B cell (primary cell): ENCODE data around the gene IGFL2. TPM values are rescaled to one million over a fixed set of nuclear protein-coding genes. Genes with fewer than 3 reads are reported as not detected.

Experiments used
- ATAC-seq: fragments of 200-7000 bp; cut with Tn5 transposase; one replicate; pipeline ENCODE4 v1.10.0; 2021; ENCODE audit warnings: low read depth, mild to moderate bottlenecking, moderate number of reproducible peaks, moderate library complexity
- CTCF ChIA-PET: fragments of 350-600 bp; sonication (Branson Sonifier 250); formaldehyde crosslinking; loops from one replicate; lab custom pipeline; 2021; ENCODE audit warnings: antibody characterized with exemption, inconsistent platforms; lab: Charles Lee
- POLR2A ChIA-PET: fragments of 350-600 bp; sonication (Branson Sonifier 250); formaldehyde crosslinking; loops from one replicate; lab custom pipeline; 2021; ENCODE audit warnings: antibody characterized with exemption; lab: Charles Lee
- DNase-seq: peaks from one replicate; pipeline ENCODE4 v3.0.0; 2013
- H2AFZ ChIP-seq: 2 replicates; pipeline ENCODE4 v1.6.1; 2012; ENCODE audit warnings: mild to moderate bottlenecking, low read depth, low read length; ENCODE audit not compliant: insufficient read depth, poor library complexity, severe bottlenecking
- H3K27ac ChIP-seq, 2 donors: 1 replicate in 1 of 2; 2 replicates in 1 of 2; pipeline ENCODE4 v1.5.1; 2012 to 2013; ENCODE audit warnings: low read length in 2 of 2, mild to moderate bottlenecking in 2 of 2, moderate library complexity in 1 of 2
- H3K27me3 ChIP-seq, 4 experiments: fragments of 200-600 bp in 1 of 4; sonication (generic) in 1 of 4; replicated peaks in 1 of 4; 1 replicate in 2 of 4; 2 replicates in 2 of 4; pipeline versions ENCODE4 v1.6.1 to v1.7.0; 2013 to 2016; ENCODE audit warnings: low read length in 3 of 4, mild to moderate bottlenecking in 2 of 4, mixed read lengths in 1 of 4, moderate library complexity in 1 of 4; ENCODE audit not compliant: insufficient read depth in 4 of 4, control insufficient read depth in 3 of 4; ENCODE audit errors: control extremely low read depth in 1 of 4
- H3K36me3 ChIP-seq, 2 experiments: replicated peaks in 1 of 2; 1 replicate in 1 of 2; 2 replicates in 1 of 2; pipeline versions ENCODE4 v1.6.1 to v1.7.1; 2013; ENCODE audit warnings: low read length in 1 of 2; ENCODE audit not compliant: insufficient read depth in 2 of 2, control insufficient read depth in 1 of 2; ENCODE audit errors: control extremely low read depth in 1 of 2, extremely low read depth in 1 of 2
- H3K4me1 ChIP-seq, 2 donors: fragments of 200-600 bp in 1 of 2; sonication (generic) in 1 of 2; 1 replicate in 1 of 2; 2 replicates in 1 of 2; pipeline versions ENCODE4 v1.5.1 to v1.6.1; 2013 to 2017; ENCODE audit warnings: low read length in 2 of 2; ENCODE audit not compliant: control insufficient read depth in 2 of 2, insufficient read depth in 2 of 2
- H3K4me2 ChIP-seq: replicated peaks from 2 replicates; pipeline ENCODE3; 2012; ENCODE audit warnings: mild to moderate bottlenecking, low read depth, low read length; ENCODE audit not compliant: poor library complexity, severe bottlenecking
- H3K4me3 ChIP-seq, 5 experiments: fragments of 200-600 bp in 1 of 5; sonication (generic) in 1 of 5; 1 replicate in 3 of 5; 2 replicates in 2 of 5; pipeline versions ENCODE4 v1.5.1 to v1.7.0; 2011 to 2016; ENCODE audit warnings: low read length in 4 of 5, mild to moderate bottlenecking in 4 of 5, low read depth in 2 of 5, control low read depth in 1 of 5, moderate library complexity in 1 of 5; ENCODE audit not compliant: insufficient read depth in 1 of 5; ENCODE audit errors: control extremely low read depth in 1 of 5, extremely low read depth in 1 of 5
- H3K79me2 ChIP-seq: fragments of 200-600 bp; sonication (generic); one replicate; pipeline ENCODE4 v1.6.0; 2016; ENCODE audit warnings: low read length; ENCODE audit not compliant: control insufficient read depth, insufficient read depth
- H3K9ac ChIP-seq: fragments of 200-600 bp; sonication (generic); 2 replicates; pipeline ENCODE4 v1.6.1; 2017; ENCODE audit warnings: mild to moderate bottlenecking, low read length, moderate library complexity
- H3K9me3 ChIP-seq, 3 donors: one replicate each; pipeline versions ENCODE4 v1.6.1 to v1.7.1; 2013; ENCODE audit warnings: low read length in 2 of 3; ENCODE audit not compliant: control insufficient read depth in 2 of 3, insufficient read depth in 1 of 3; ENCODE audit errors: control extremely low read depth in 1 of 3
- H4K20me1 ChIP-seq: 2 replicates; pipeline ENCODE4 v1.6.0; 2012; ENCODE audit warnings: mild to moderate bottlenecking, low read length; ENCODE audit not compliant: insufficient read depth, control insufficient read depth, poor library complexity, severe bottlenecking
- H3K27ac Mint-ChIP-seq: one replicate; pipeline ENCODE4 v1.8.0; 2021; ENCODE audit warnings: mixed read lengths
- H3K27me3 Mint-ChIP-seq: one replicate; pipeline ENCODE4 v1.8.0; 2021; ENCODE audit warnings: mixed read lengths
- H3K4me1 Mint-ChIP-seq: one replicate; pipeline ENCODE4 v1.8.0; 2021; ENCODE audit warnings: mixed read lengths
- H3K4me3 Mint-ChIP-seq: one replicate; pipeline ENCODE4 v1.8.0; 2021; ENCODE audit warnings: mixed read lengths
- H3K9me3 Mint-ChIP-seq: one replicate; pipeline ENCODE4 v1.8.0; 2022; ENCODE audit warnings: mixed read lengths; ENCODE audit not compliant: insufficient read depth
- CTCF ChIP-seq: fragments of 200-600 bp; IDR thresholded peaks from one replicate; pipeline ENCODE4 v1.8.0; 2022; ENCODE audit warnings: antibody characterized with exemption, mild to moderate bottlenecking
- EZH2 ChIP-seq: IDR thresholded peaks from 2 replicates; pipeline ENCODE4 v1.6.1; 2012; ENCODE audit warnings: borderline replicate concordance, low read depth, mild to moderate bottlenecking, moderate library complexity, low read length; ENCODE audit not compliant: insufficient read depth, poor library complexity, severe bottlenecking
- WGBS: methylation state at CpG from one replicate; pipeline ENCODE4 v1.1.5; 2013; ENCODE audit warnings: missing lambda C conversion rate; ENCODE audit not compliant: insufficient coverage; 5-methylcytosine and 5-hydroxymethylcytosine counted together
- intact Hi-C: fragments of 100-400 bp; cut with micrococcal nuclease; formaldehyde crosslinking; loops from one replicate; pipeline ENCODE4 v1.10.0; 2022
- polyA plus RNA-seq: library from polyadenylated mRNA; depleted of rRNA; stranded (reverse); fragments of >200 nt; gene quantifications from 2 replicates; pipeline ENCODE4 v1.2.3, GENCODE V29; 2012
- total RNA-seq, 2 donors: library from RNA; stranded (reverse); fragments of 120-200 nt in 1 of 2; gene quantifications; 1 replicate in 1 of 2; 2 replicates in 1 of 2; pipeline versions ENCODE4 v1.2.3 to v1.2.4, GENCODE V29; 2013 to 2022

IGFL2 gene
- total and polyA plus RNA-seq, 2 donors (not counting 1 experiment from before 2014, with no cell fraction given), result not detected

- no peak overlapping the region for H3K4me3 Mint-ChIP-seq
- no peaks in the 10 kb centered on the region for H3K9me3 Mint-ChIP-seq
- no peak overlapping the region for H3K27ac Mint-ChIP-seq
- no peak for DNase-seq
- no peak overlapping the region for H3K27ac ChIP-seq
- H3K4me1 Mint-ChIP-seq, result no peaks in the 10 kb centered on the region
- intact Hi-C loops, result no loop called here
- H3K9me3 ChIP-seq, result peaks cover 0 to 4% (median 1%) of the 10 kb centered on the region in 3 donors
- H2AFZ ChIP-seq, result no peak overlapping the region
- ChIA-PET CTCF (no interaction called here), POLR2A (no interaction called here)
- peaks cover 43% of the 10 kb centered on the region for H3K27me3 Mint-ChIP-seq
- ATAC-seq, result no peak
- no peak overlapping the region for H3K4me3 ChIP-seq
- H3K4me1 ChIP-seq, result no peaks in the 10 kb centered on the region
- no peaks in the 10 kb centered on the region for H3K79me2 ChIP-seq
- WGBS, result 100% methylated on average over 2 of the region's 3 CpGs
- no peaks in the 10 kb centered on the region for H3K36me3 ChIP-seq
- TF ChIP-seq CTCF (no peak), EZH2 (no peak)
- H4K20me1 ChIP-seq, result no peaks in the 10 kb centered on the region
- H3K27me3 ChIP-seq, result peaks cover 0 to 23% (median 3%) of the 10 kb centered on the region in 4 experiments
- H3K4me2 ChIP-seq, result no peak overlapping the region
- H3K9ac ChIP-seq, result no peak overlapping the region
Measured at GRCh38 chr19:46116121-46116520, 31.9 kb upstream of the IGFL2 start.

DNA sequence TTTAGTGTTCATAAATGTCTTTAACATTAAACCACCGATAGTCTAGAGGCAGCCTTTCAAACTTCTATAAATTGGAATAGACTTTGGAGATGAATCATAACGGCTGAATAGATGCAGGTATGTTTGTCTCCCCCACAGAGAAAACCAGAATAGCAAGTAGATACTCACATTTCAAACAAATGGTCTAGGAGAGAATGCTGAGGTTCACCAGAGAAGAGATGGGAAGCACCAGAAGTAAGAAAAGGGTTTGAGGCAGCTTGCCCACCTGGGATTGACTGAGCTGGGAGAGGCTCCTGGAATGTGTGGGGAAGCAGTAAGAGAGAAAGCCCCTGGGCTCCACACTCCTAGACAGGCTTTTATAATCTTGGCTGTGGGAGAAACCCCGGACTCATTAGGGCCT lies 29.9 kb upstream of the IGFL2 start:
- Mint-ChIP-seq H3K27me3 (peaks cover 43% of the 10 kb centered on the region), H3K27ac (no peak overlapping the region), H3K4me1 (no peaks in the 10 kb centered on the region), H3K4me3 (no peak overlapping the region), H3K9me3 (no peaks in the 10 kb centered on the region)
- Histone ChIP-seq H2AFZ (no peak overlapping the region), H3K9me3 (peaks cover 0 to 4% (median 0%) of the 10 kb centered on the region in 3 donors), H3K9ac (no peak overlapping the region), H3K4me3 (no peak overlapping the region), H3K36me3 (no peaks in the 10 kb centered on the region), H3K27me3 (peaks cover 0 to 20% (median under 1%) of the 10 kb centered on the region in 4 experiments), H3K79me2 (no peaks in the 10 kb centered on the region), H3K4me1 (no peaks in the 10 kb centered on the region), H3K27ac (no peak overlapping the region), H4K20me1 (no peaks in the 10 kb centered on the region), H3K4me2 (no peak overlapping the region)
- 100% methylated on average over 1 of the region's 3 CpGs for WGBS
- TF ChIP-seq CTCF, result no peak
- no peak for TF ChIP-seq EZH2
- DNase-seq (no peak), ATAC-seq (no peak)
- intact Hi-C loops, result no loop called here
- ChIA-PET POLR2A (no interaction called here), CTCF (no interaction called here)
